DMS53 (cell line): Measurements from ENCODE around the gene OR52D1.

Experiments
- DNase-seq: peaks from one replicate; lab custom pipeline; 2025; lab: John Stamatoyannopoulos, UW

OR52D1 gene

GRCh38 chr11:5514841-5515240 is 26.4 kb downstream of the OR52D1 start:
- no peak for DNase-seq

- DNase-seq, result no peak
Measured at GRCh38 chr11:5516599-5516998, 28.1 kb downstream of the OR52D1 start, which contains the start of gene UBQLNL. Gene UBQLNL, minus strand, starts transcription at chr11:5516699. Its CDS starts 258 bp downstream, at chr11:5516441.

GRCh38 chr11:5521540-5521939 is 33.1 kb downstream of the OR52D1 start:
- DNase-seq, result no peak

- peak; percentile 80 for DNase-seq
Measured at GRCh38 chr11:5522308-5522707, 33.8 kb downstream of the OR52D1 start.

GRCh38 chr11:5524756-5525155 is 36.3 kb downstream of the OR52D1 start:
- no peak for DNase-seq

- DNase-seq, result no peak
Measured at GRCh38 chr11:5527716-5528115, 39.2 kb downstream of the OR52D1 start.

GRCh38 chr11:5528495-5528894 is 40.0 kb downstream of the OR52D1 start:
- no peak for DNase-seq

GRCh38 chr11:5531053-5531831 is 42.8 kb downstream of the OR52D1 start:
- DNase-seq, result no peak

- no peak for DNase-seq
Measured at GRCh38 chr11:5534046-5534445, 45.6 kb downstream of the OR52D1 start.

- DNase-seq, result no peak
Measured at GRCh38 chr11:5536482-5536881, 48.0 kb downstream of the OR52D1 start.
